ENCODE results near the gene TIGIT.

Gene TIGIT

DNA sequence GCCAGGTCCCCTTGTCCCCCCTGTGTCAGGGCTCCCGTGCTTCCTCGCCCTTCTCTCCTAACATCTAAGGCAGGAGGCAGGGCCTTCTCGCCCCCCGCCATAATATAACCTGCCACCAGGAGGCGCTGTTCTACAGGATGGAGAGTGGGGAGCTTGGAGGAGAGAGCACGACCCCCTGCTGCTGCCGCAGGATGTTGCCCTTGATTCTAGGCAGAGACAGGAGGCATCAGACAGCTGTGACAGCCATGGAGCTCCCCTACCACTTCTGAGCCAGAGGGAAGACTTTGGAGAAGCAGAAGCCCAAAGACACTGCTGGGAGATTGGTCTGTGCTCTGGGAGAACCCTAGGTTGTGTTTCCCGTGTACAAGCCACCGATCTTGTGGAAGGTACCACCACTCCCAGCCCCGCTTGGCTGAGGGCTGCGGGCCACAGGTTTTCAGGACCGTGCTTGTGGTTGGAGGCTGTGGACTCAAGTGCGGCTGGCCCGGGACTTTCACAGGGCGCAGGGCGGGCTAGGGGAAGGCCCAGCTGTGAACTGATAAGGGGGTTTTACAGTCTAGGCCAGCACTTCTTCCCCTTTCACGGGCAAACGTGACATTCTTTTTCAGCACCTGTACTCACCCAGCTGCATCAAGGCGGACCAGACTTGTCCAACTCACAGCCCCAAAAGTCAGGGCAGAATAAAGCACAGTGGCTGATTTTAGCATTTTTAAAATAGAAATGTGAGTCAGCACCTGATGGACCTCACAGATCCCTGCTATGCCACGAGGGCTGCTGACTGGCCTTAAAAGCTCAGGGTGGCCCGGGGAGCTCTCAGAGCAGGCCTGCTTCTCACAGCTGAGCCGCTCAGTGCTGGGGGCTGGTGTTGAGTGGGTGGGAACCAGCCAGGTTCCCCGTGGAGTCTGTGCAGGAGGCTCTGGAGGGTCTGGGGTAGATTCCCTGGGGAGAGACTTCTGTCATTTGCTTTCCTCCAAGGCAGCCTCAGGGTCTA, 2.6 kb upstream of the TIGIT start:
- H3K27ac Mint-ChIP-seq, result no peak overlapping the region
- no peaks in the 10 kb centered on the region for H3K36me3 Mint-ChIP-seq (ENCODE audit: low read depth)
- TF ChIP-seq CTCF (IDR thresholded peaks at IDR 0.05; ENCODE audit: unreplicated experiment in 3 of 3), result peak; percentile 34 to 56 (median 45)
- no peaks in the 10 kb centered on the region for H3K9me3 Mint-ChIP-seq
- no peaks in the 10 kb centered on the region for H3K27me3 Mint-ChIP-seq (ENCODE audit: low read depth)
- H3K4me3 Mint-ChIP-seq, result no peak overlapping the region
- no peaks in the 10 kb centered on the region for H3K4me1 Mint-ChIP-seq

GRCh38 chr3:114294940-114295480, 1.2 kb downstream of the TIGIT start:
- Mint-ChIP-seq H3K4me3 (no peak overlapping the region), H3K9me3 (no peaks in the 10 kb centered on the region), H3K36me3 (ENCODE audit: low read depth) (no peaks in the 10 kb centered on the region), H3K27me3 (ENCODE audit: low read depth) (no peaks in the 10 kb centered on the region), H3K27ac (no peak overlapping the region), H3K4me1 (no peaks in the 10 kb centered on the region)
- no peak for TF ChIP-seq CTCF (IDR thresholded peaks at IDR 0.05; ENCODE audit: unreplicated experiment in 3 of 3)

DNA sequence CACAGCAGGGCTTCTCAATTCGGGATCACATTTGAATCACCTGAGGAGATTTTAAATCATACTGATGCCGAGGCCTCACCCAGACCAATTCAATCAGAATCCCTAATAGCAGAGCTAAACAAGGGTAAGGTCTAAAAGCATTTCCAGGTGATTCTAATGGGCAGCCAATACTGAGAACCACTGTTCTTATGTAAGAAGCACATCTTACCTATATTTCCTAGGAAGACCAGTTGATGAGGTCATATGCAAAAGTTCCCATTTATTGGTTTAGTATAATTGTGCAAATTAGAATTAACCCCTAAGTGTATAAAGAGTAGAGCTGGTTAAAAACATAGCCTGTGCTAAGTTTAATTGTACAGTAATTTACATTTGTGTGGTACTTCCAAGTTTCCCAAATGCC, 2.1 kb downstream of the TIGIT start:
- Mint-ChIP-seq H3K27ac (no peak overlapping the region), H3K4me3 (no peak overlapping the region), H3K27me3 (ENCODE audit: low read depth) (no peaks in the 10 kb centered on the region), H3K36me3 (ENCODE audit: low read depth) (no peaks in the 10 kb centered on the region), H3K9me3 (no peaks in the 10 kb centered on the region), H3K4me1 (no peaks in the 10 kb centered on the region)
- TF ChIP-seq CTCF (IDR thresholded peaks at IDR 0.05; ENCODE audit: unreplicated experiment in 3 of 3), result no peak

- Mint-ChIP-seq H3K36me3 (ENCODE audit: low read depth) (no peaks in the 10 kb centered on the region), H3K27me3 (ENCODE audit: low read depth) (no peaks in the 10 kb centered on the region), H3K27ac (no peak overlapping the region), H3K4me1 (no peaks in the 10 kb centered on the region), H3K4me3 (no peak overlapping the region), H3K9me3 (no peaks in the 10 kb centered on the region)
- TF ChIP-seq CTCF (IDR thresholded peaks at IDR 0.05; ENCODE audit: unreplicated experiment in 3 of 3), result no peak
Measured at GRCh38 chr3:114299421-114299820, 5.6 kb downstream of the TIGIT start.

DNA sequence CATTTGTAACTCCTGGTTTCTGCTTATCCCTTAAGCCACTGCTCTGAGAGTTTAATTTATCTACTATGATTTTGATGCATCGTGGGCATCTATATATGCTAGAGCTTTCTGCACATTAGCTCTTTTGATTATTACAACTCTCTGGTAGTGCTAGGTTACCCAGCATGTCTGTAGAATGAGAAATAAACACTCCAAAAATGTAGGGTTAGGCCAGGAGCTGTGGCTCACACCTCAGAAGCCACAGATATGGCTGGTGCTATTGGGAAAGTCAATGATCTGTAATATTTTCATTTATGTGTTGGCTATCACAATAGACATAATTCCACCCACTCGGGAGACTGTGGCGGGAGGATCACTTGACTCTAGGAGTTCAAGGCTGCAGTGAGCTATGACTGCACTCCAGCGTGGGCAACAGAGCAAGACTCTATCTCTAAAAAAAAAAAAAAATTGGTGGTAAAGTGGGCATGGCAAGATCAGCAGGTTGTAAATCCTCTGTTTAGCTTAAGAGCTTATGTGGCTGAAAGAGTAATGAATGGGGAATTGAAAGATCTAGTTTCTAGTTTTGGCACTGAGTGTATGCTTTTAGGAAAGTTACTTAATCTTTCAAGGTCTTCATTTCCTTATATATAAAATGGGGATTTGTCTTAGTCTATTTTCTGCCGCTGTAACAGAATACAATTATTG, 6.3 kb downstream of the TIGIT start:
- no peaks in the 10 kb centered on the region for H3K36me3 Mint-ChIP-seq (ENCODE audit: low read depth)
- H3K4me3 Mint-ChIP-seq, result no peak overlapping the region
- no peak for TF ChIP-seq CTCF (IDR thresholded peaks at IDR 0.05; ENCODE audit: unreplicated experiment in 3 of 3)
- H3K27ac Mint-ChIP-seq, result no peak overlapping the region
- H3K9me3 Mint-ChIP-seq, result no peaks in the 10 kb centered on the region
- peaks cover 4% of the 10 kb centered on the region for H3K27me3 Mint-ChIP-seq (ENCODE audit: low read depth)
- no peaks in the 10 kb centered on the region for H3K4me1 Mint-ChIP-seq
